Measurements from ENCODE around the gene GOLGA1.

GOLGA1 gene

GRCh38 chr9:124911766-124912165, 29.1 kb downstream of the GOLGA1 start:
- H3K9me3 ChIP-seq (ENCODE audit: control insufficient read depth, insufficient read depth, low read length), result no peaks in the 10 kb centered on the region
- no peak overlapping the region for H3K9ac ChIP-seq (ENCODE audit: low read depth, low read length)
- H3K36me3 ChIP-seq (ENCODE audit: insufficient read depth, low read length), result no peaks in the 10 kb centered on the region
- no peaks in the 10 kb centered on the region for H3K4me1 ChIP-seq (ENCODE audit: insufficient read depth, low read length)

GRCh38 chr9:124908098-124908497, 32.8 kb downstream of the GOLGA1 start:
- Histone ChIP-seq H3K36me3 (ENCODE audit: insufficient read depth, low read length) (no peaks in the 10 kb centered on the region), H3K9ac (ENCODE audit: low read depth, low read length) (no peak overlapping the region), H3K9me3 (ENCODE audit: control insufficient read depth, insufficient read depth, low read length) (no peaks in the 10 kb centered on the region), H3K4me1 (ENCODE audit: insufficient read depth, low read length) (no peaks in the 10 kb centered on the region)

GRCh38 chr9:124906966-124907365, 33.9 kb downstream of the GOLGA1 start:
- no peaks in the 10 kb centered on the region for H3K36me3 ChIP-seq (ENCODE audit: insufficient read depth, low read length)
- no peaks in the 10 kb centered on the region for H3K9me3 ChIP-seq (ENCODE audit: control insufficient read depth, insufficient read depth, low read length)
- H3K9ac ChIP-seq (ENCODE audit: low read depth, low read length), result no peak overlapping the region
- no peaks in the 10 kb centered on the region for H3K4me1 ChIP-seq (ENCODE audit: insufficient read depth, low read length)

- H3K4me1 ChIP-seq (ENCODE audit: insufficient read depth, low read length), result no peaks in the 10 kb centered on the region
- no peaks in the 10 kb centered on the region for H3K36me3 ChIP-seq (ENCODE audit: insufficient read depth, low read length)
- no peak overlapping the region for H3K9ac ChIP-seq (ENCODE audit: low read depth, low read length)
- no peaks in the 10 kb centered on the region for H3K9me3 ChIP-seq (ENCODE audit: control insufficient read depth, insufficient read depth, low read length)
Observed at GRCh38 chr9:124899845-124900244, 41.0 kb downstream of the GOLGA1 start.

GRCh38 chr9:124897570-124898460, 43.1 kb downstream of the GOLGA1 start:
- no peaks in the 10 kb centered on the region for H3K36me3 ChIP-seq (ENCODE audit: insufficient read depth, low read length)
- H3K9me3 ChIP-seq (ENCODE audit: control insufficient read depth, insufficient read depth, low read length), result no peaks in the 10 kb centered on the region

GRCh38 chr9:124894741-124895170, 46.1 kb downstream of the GOLGA1 start:
- H3K9ac ChIP-seq (ENCODE audit: low read depth, low read length), result no peak overlapping the region
- H3K9me3 ChIP-seq (ENCODE audit: control insufficient read depth, insufficient read depth, low read length), result no peaks in the 10 kb centered on the region
- peaks cover 5% of the 10 kb centered on the region; the same call in 1 of the 2 replicates for H3K36me3 ChIP-seq (ENCODE audit: insufficient read depth, low read length)
- H3K4me1 ChIP-seq (ENCODE audit: insufficient read depth, low read length), result no peaks in the 10 kb centered on the region

More at GRCh38 chr9:124897570-124898460, 43.1 kb downstream of the GOLGA1 start:
- no peaks in the 10 kb centered on the region for H3K4me1 ChIP-seq (ENCODE audit: insufficient read depth, low read length)
- H3K9ac ChIP-seq (ENCODE audit: low read depth, low read length), result no peak overlapping the region

- H3K9ac ChIP-seq (ENCODE audit: low read depth, low read length), result no peak overlapping the region
- peaks cover 5% of the 10 kb centered on the region; the same call in 1 of the 2 replicates for H3K36me3 ChIP-seq (ENCODE audit: insufficient read depth, low read length)
- H3K9me3 ChIP-seq (ENCODE audit: control insufficient read depth, insufficient read depth, low read length), result no peaks in the 10 kb centered on the region
- no peaks in the 10 kb centered on the region for H3K4me1 ChIP-seq (ENCODE audit: insufficient read depth, low read length)
Observed at GRCh38 chr9:124894035-124894740, 46.7 kb downstream of the GOLGA1 start.

- H3K9me3 ChIP-seq (ENCODE audit: control insufficient read depth, insufficient read depth, low read length), result no peaks in the 10 kb centered on the region
- no peak overlapping the region for H3K9ac ChIP-seq (ENCODE audit: low read depth, low read length)
- no peaks in the 10 kb centered on the region for H3K4me1 ChIP-seq (ENCODE audit: insufficient read depth, low read length)
- H3K36me3 ChIP-seq (ENCODE audit: insufficient read depth, low read length), result peaks cover 5% of the 10 kb centered on the region; the same call in 1 of the 2 replicates
Observed at GRCh38 chr9:124890179-124890578, 50.7 kb downstream of the GOLGA1 start.

- Histone ChIP-seq H3K9ac (ENCODE audit: low read depth, low read length) (no peak overlapping the region), H3K36me3 (ENCODE audit: insufficient read depth, low read length) (peaks cover 5% of the 10 kb centered on the region; the same call in 1 of the 2 replicates)
Observed at GRCh38 chr9:124889006-124889405, 51.9 kb downstream of the GOLGA1 start.

GRCh38 chr9:124887832-124888231, 53.1 kb downstream of the GOLGA1 start:
- Histone ChIP-seq H3K9ac (ENCODE audit: low read depth, low read length) (no peak overlapping the region), H3K4me1 (ENCODE audit: insufficient read depth, low read length) (0 out of 2 replicates have a peak, but pooled peaks cover 5% of the 10 kb centered on the region), H3K36me3 (ENCODE audit: insufficient read depth, low read length) (peaks cover 5% of the 10 kb centered on the region; the same call in 1 of the 2 replicates), H3K9me3 (ENCODE audit: control insufficient read depth, insufficient read depth, low read length) (no peaks in the 10 kb centered on the region)

More at GRCh38 chr9:124889006-124889405, 51.9 kb downstream of the GOLGA1 start:
- Histone ChIP-seq H3K9me3 (ENCODE audit: control insufficient read depth, insufficient read depth, low read length) (no peaks in the 10 kb centered on the region), H3K4me1 (ENCODE audit: insufficient read depth, low read length) (0 out of 2 replicates have a peak, but pooled peaks cover 5% of the 10 kb centered on the region)

GRCh38 chr9:124886866-124887492, 53.9 kb downstream of the GOLGA1 start:
- Histone ChIP-seq H3K36me3 (ENCODE audit: insufficient read depth, low read length) (peaks cover 5% of the 10 kb centered on the region; the same call in 1 of the 2 replicates), H3K9ac (ENCODE audit: low read depth, low read length) (no peak overlapping the region)

GRCh38 chr9:124886461-124886860, 54.4 kb downstream of the GOLGA1 start:
- no peaks in the 10 kb centered on the region for H3K9me3 ChIP-seq (ENCODE audit: control insufficient read depth, insufficient read depth, low read length)
- H3K9ac ChIP-seq (ENCODE audit: low read depth, low read length), result no peak overlapping the region
- 0 out of 2 replicates have a peak, but pooled peaks cover 5% of the 10 kb centered on the region for H3K4me1 ChIP-seq (ENCODE audit: insufficient read depth, low read length)
- peaks cover 5% of the 10 kb centered on the region; the same call in 1 of the 2 replicates for H3K36me3 ChIP-seq (ENCODE audit: insufficient read depth, low read length)

More at GRCh38 chr9:124886866-124887492, 53.9 kb downstream of the GOLGA1 start:
- H3K9me3 ChIP-seq (ENCODE audit: control insufficient read depth, insufficient read depth, low read length), result no peaks in the 10 kb centered on the region
- 0 out of 2 replicates have a peak, but pooled peaks cover 5% of the 10 kb centered on the region for H3K4me1 ChIP-seq (ENCODE audit: insufficient read depth, low read length)

GRCh38 chr9:124885551-124885950, 55.3 kb downstream of the GOLGA1 start:
- no peaks in the 10 kb centered on the region for H3K9me3 ChIP-seq (ENCODE audit: control insufficient read depth, insufficient read depth, low read length)
- no peak overlapping the region for H3K9ac ChIP-seq (ENCODE audit: low read depth, low read length)
- H3K4me1 ChIP-seq (ENCODE audit: insufficient read depth, low read length), result peaks cover 12% of the 10 kb centered on the region; the same call in 1 of the 2 replicates
- H3K36me3 ChIP-seq (ENCODE audit: insufficient read depth, low read length), result peaks cover 5% of the 10 kb centered on the region; the same call in 1 of the 2 replicates

GRCh38 chr9:124884376-124884775, 56.5 kb downstream of the GOLGA1 start:
- no peak overlapping the region for H3K9ac ChIP-seq (ENCODE audit: low read depth, low read length)
- peaks cover 23% of the 10 kb centered on the region for H3K4me1 ChIP-seq (ENCODE audit: insufficient read depth, low read length)
- no peaks in the 10 kb centered on the region for H3K36me3 ChIP-seq (ENCODE audit: insufficient read depth, low read length)
- no peaks in the 10 kb centered on the region for H3K9me3 ChIP-seq (ENCODE audit: control insufficient read depth, insufficient read depth, low read length)
